Mammary epithelial cell (primary cell): ENCODE data around the gene ALDH4A1.

Source experiments
- EZH2 ChIP-seq: IDR thresholded peaks from 2 replicates; pipeline ENCODE4 v1.6.1; 2012; ENCODE audit warnings: low read length, inconsistent platforms, borderline replicate concordance
- TF ChIP-seq, protein P1 (sequence below), 2 donors: IDR thresholded peaks in 1 of 2; conservative IDR thresholded peaks in 1 of 2; 2 replicates each; pipeline ENCODE4 v1.5.1; 2011 to 2012; ENCODE audit warnings: inconsistent platforms in 2 of 2, low read length in 2 of 2, mild to moderate bottlenecking in 2 of 2, control low read depth in 1 of 2, low read depth in 1 of 2; ENCODE audit not compliant: insufficient read depth in 1 of 2; ENCODE audit errors: extremely low read depth in 1 of 2

GRCh38 chr1:18899363-18900049 lies 2.8 kb downstream of the ALDH4A1 start:
- TF ChIP-seq, protein P1, sequence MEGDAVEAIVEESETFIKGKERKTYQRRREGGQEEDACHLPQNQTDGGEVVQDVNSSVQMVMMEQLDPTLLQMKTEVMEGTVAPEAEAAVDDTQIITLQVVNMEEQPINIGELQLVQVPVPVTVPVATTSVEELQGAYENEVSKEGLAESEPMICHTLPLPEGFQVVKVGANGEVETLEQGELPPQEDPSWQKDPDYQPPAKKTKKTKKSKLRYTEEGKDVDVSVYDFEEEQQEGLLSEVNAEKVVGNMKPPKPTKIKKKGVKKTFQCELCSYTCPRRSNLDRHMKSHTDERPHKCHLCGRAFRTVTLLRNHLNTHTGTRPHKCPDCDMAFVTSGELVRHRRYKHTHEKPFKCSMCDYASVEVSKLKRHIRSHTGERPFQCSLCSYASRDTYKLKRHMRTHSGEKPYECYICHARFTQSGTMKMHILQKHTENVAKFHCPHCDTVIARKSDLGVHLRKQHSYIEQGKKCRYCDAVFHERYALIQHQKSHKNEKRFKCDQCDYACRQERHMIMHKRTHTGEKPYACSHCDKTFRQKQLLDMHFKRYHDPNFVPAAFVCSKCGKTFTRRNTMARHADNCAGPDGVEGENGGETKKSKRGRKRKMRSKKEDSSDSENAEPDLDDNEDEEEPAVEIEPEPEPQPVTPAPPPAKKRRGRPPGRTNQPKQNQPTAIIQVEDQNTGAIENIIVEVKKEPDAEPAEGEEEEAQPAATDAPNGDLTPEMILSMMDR (conservative IDR thresholded peaks at IDR 0.05 in 1 of 2, IDR thresholded peaks at IDR 0.05 in 1 of 2; ENCODE audit: extremely low read depth in 1 of 2, insufficient read depth in 1 of 2, low read depth in 1 of 2, low read length in 2 of 2) = no peak
- TF ChIP-seq EZH2 = no peak
